NCI-H748 treated with DMSO at 0.1 percent for 48 hours (cell line): ENCODE data around the gene DNAJC21.
"Not testable (repeated sequence)": the region's sequence is repeated elsewhere in the genome, so short reads cannot be mapped to it uniquely, and the experiment has no call there.

ENCODE experiments used
- DNase-seq: peaks from one replicate; lab custom pipeline; 2025; lab: John Stamatoyannopoulos, UW

The DNAJC21 gene

DNA sequence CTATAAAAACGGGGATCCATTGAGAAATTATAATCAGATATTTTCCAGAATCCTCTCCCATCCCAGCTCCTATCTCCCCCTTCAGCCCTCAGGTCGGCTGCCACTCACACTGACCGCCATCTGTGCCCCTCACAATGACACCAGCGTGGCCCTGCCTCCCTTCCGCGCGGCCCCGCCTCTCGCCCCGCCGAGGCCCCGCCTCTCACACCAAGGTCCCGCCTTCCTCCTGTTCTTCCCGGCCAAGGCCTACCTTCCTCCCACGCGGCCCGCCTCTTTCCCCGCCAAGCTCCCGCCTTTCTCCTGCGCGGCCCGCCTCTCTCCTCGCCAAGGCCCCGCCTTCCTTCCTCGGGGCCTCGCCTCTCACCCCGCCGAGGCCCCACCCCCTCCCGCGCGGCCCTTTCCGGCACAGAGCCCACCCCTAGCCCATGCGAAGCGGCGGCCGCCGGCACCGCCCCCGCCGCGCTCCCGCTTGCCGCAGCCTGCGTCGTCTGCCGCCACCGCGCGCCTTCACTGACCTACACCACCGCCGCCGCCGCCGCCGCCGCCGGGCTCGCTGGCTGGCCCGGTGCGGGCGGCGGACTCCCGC is at the start of gene DNAJC21:
TSS of gene DNAJC21 (plus strand) at position 426 of the 586 bp plus-strand sequence. CDS start 261 bp downstream, outside the sequence.
- DNase-seq = peak; percentile 100

DNA sequence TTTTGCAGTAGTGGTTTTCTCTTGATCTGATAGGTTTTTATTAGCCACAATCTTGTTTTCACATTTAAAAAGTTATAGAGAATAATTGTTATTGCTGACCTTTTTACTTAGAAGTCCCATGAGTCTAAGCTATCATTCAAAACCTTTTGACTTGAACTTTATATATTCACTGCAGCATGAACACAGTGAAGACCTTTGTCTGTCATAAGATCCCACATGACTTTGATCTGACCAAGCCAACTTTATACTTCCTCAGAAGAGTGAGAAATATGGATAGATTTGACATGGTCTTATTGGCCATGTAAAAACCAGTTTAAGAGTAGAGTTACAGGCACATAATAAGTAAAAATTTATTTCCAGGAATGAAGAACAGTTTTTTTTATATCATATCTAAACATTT is 48.1 kb upstream of the DNAJC21 start:
- no peak for DNase-seq

DNA sequence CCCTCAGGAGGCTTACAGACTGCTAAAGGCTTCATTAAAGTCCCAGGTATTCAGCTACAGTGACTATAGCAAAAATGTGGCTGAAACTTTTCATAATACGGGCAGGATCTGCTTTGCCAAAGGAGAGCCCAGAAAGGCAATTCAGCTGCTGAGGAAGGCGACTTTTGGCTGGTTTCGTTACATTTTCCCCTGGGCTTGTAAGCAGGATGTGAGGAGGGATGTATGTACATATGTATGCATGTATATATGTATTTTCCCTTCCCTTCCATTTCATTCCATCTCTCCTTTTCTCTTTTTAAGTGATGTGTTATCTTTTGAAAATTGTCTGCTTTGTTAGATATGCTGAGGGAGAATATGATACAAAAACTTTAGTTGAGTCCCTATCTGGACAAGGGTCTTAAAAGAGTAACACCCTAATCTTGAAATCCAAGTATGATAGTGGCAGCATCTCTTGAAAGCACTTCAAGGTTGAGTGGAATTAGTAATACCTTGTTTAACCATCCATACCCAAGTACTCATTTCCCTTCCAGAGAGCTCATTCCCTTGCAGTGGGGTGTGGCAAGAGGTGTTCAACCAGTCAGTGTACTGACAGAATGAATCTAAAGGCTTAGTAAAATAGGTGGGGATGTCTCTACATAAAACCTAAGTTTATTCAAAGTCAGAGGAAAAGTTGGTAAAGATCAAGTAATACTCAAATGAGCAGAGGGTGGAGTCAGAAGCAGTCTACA is 42.8 kb upstream of the DNAJC21 start:
- DNase-seq = no peak

DNA sequence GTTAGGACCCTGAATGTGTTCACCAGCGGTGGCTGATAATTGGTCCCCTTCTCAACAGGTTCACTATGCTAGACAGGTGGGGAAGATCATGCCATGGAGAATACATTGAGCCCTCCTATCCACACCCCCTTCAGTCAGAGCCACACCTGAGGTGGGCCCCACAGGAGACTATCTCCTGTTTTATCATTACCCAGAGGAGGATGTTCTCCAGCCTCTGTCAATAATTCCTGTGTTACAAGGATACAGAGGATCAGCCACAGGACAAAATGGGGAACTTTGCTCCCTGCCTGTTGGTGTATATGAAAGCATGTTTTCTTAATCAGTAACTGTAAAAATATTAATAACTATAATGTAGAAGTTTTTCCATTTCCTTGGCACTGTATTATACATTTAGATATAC is 40.0 kb upstream of the DNAJC21 start:
- no peak for DNase-seq

DNA sequence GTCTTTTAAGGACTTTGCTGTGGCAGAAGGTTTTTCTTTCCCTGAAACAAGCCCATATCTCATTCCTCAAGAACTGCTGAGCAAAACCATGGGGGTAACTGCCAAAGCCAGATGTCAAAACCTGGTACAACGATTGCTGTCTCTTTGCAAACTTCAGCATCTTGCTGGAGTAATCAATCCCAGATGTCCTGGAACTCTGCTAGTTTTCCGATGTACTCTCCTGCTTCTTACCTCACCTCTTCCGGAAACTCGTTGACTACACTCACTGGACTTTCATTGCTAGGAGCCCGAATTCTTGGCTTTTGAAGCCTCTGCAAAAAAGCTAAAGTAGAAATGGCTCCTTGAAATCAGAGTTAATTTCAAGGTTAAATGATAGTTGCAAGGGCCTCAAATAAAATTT is 37.4 kb upstream of the DNAJC21 start:
- no peak for DNase-seq

DNA sequence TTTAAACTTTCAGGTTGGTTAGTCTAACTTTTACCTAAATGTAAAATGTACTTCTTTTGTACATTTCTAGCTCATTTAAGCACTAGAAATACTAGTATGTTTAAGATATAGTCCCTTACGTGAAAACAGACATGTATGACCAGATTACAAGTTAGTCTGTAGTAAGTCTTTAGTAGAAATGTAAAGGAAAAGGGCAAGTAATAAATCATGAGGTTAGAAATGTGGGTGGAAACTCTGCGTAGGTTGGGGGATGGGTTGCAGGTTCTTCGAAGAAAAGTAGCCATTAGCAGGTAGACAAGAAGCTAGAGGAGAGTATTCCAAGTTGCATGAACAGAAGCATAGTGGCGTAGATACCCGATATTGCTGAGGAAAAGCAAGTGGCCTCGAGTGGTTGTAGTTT is 36.9 kb upstream of the DNAJC21 start:
- DNase-seq = no peak

DNA sequence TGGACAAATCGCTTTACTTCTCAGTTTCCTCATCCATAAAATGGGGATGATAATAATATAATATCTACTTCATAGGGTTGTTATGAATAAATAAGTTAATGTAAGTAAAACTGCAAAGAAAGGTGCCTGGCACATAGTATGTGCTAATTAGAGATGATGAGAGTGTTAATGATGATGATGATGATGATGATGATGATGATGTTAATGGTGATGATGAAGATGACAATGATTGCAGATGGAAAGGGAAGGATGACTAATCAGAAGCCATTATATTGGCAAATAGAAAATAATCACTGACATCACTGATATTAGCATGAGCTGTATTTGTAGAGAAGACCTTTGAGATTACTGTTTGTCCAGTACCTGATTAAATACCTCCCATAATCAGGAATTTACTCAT is 34.6 kb upstream of the DNAJC21 start:
- DNase-seq = no peak

DNA sequence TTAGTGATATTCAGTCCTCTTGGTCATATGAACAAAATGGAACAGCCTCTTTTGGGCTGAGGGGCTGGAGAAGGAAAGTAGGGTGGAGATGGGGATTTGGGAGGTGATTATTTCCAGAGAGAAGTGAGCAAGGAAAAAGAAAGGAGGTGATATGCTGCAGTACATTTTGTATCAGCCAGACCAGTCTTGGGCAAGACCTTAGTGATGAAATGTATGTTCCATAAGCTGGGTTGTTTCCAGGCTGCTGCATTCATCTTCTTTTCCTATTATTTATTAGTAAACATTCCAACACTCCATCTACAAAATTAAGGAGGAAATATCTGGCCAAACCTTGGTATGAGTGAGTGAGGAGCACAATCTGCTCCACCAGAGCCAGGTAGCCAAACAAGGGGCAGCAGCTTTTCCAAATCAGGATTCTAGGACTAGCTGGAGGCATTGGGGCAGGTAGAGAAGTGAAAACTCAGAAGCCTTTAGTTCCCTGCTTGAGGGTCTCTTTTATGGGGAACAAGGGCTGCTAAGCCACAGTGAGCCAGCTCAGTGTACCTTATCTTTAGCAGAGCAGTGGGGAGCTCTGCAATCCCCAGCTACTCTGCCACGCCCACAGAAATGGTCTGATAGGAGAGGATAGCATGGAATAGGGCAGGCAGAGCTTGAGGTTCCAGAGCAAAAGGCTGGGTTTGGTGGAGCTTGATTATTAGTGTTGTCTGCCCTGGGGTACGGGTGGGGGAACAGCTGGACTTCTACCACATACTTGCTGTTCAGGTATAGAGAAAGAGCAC is 33.5 kb upstream of the DNAJC21 start:
- DNase-seq = no peak

DNA sequence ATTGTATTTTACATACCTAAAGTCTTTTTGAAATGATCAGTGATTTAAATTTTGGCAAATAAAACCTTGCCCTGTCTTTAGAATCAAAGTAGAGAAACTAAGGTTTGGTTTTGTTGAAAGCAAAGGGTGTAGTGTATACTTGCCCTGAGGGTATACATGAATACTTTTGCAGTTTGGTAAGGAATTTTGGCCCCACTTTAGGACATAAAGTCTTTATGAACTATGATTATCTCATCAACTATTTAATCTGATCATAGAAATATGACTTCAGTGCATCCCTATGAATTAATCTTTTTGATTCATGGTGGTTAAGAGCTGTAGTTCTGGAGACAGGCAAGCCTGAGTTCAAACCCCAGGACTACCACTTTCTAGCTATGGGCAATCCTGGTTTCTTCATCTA is 31.7 kb upstream of the DNAJC21 start:
- DNase-seq = no peak

DNA sequence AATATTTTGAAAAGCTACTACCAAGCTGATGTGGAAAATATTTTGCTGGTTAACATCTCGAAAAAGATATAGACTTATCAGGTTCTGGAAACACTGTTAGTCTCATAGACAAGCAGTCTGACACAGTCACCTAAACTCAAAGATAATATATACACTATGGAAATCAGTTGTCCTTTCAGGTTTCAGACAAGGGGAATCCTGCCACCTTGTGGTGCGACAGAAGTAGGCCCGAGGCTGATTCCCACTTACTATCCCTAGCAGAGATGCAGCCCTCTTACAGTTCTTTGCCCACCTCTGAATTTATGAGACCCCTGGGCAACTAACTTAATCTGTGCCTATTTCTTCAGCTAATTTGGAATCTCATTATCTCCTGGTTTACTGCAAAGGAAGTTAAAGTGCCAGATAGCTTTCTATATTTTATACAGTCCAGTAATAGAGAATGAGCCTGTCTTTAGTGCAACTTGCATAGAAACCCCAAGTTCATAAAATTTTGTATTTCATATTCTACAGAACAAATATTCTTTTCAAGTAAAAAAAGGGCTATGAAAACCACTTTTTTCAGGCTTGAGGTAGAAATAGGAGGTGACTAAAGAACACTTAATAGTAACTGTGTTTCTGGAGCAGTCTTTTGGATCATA is 31.0 kb upstream of the DNAJC21 start:
- DNase-seq = peak; percentile 93

DNA sequence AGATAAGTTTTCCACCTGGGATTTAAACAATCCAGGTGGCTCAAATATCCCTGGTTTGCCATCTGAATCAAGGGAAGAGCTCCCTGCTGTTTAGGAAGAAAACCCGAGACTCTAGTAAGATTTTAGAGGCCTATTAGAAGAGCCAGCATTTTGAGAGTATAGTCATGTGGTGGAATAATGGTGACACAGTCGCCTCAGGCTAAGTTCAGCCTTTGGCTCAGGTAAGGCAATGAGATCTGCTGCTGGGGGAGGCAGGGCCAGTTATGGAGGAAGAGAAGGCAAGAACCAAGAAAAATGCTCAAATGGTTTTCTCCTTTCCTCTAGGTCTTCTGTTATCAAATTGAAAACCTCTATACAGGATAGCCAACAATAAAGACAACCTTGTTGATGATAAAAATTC is 30.3 kb upstream of the DNAJC21 start:
- no peak for DNase-seq

DNA sequence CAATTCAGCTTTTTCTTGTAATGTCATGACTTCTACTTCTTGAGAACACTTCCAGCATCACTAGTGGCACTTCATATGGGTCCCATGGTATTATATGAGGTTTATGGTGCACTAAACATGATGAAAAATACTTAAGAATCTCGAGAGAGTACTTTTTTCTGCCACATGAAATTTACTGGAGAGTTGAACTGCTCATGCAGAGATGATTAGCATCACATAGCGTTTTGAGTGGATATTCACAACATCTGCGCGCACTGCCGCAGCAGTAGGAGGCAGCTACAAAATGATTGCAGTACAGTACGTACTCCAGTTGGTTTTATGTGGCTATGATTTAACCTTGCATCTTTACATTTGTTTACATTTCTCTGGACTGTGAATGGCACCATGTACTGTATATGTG is 28.7 kb upstream of the DNAJC21 start:
- no peak for DNase-seq

DNA sequence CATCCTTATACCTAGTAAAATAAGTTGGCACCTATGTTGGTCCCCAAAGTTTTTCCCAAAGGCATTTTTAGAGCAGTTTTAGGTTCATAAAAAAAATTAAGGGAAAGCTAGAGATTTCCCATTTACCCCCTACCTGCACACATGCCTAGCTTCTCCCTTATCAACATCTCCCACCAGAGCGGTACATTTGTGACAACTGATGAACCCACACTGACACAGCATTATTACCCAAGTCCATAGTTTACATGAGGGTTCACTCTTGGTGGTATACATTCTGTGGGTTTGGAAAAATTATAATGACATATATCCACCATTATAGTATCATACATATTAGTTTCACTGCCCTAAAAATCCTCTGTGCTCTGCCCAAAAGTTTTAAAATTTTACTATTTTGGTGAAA is 26.1 kb upstream of the DNAJC21 start:
- no peak for DNase-seq

DNA sequence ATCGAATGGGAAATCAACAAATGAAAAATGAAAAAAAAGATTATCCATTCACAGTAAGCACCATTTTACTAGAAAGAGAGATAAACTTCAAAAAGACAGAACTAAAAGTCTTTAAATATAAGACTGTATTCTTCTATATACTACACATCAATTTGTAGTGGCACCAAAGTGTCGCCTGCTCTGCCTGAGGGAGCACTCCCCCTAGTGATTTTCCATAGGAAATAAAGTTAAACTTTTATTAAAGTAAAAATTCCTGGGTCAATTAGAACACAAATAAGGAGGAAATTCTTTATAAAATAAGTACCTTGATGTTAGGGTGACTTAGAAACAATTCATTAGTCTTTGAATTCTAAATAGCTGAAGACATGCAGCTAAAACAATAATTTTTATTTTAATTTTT is 23.8 kb upstream of the DNAJC21 start:
- no peak for DNase-seq

DNA sequence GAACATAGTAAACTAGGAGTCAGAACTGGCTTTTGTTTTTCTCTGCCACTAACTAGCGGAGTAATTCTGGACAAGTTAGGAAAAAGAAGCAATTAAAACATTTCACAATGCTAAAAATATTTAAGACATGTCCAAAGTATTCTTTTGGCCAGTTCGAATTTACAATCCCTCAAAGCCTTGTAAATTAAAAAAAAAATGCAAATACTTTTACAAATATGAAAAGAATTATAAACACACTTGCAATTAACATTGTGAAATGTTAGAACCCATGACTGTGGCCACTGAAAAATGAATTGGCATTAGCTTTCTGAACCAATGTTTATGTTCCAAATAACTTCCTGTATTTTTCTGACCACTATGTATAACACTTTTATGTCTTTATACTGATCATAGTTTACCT is 16.3 kb upstream of the DNAJC21 start:
- DNase-seq = no peak

DNA sequence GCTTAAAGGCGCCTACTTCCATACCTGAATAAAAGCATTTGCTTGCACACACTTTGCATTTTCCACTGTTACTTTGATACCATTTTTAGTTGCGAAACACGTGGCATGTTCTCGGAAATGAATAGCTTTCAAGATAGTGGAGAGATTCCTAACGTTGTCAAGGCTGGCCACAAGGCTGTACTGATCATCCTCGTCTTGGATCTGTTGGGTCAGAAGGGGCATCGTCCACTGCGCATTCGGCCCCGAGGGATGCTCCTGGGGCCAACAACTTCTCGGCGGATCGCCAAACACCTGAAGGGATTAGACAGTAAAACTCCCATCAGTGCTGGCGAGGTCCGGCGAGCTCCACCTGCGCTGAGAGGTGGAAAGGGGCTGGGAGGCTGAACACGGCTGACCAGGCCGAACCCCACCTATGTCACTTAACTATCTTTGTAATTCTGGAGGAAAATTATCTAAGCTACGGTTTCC is 14.7 kb upstream of the DNAJC21 start:
- no peak for DNase-seq

DNA sequence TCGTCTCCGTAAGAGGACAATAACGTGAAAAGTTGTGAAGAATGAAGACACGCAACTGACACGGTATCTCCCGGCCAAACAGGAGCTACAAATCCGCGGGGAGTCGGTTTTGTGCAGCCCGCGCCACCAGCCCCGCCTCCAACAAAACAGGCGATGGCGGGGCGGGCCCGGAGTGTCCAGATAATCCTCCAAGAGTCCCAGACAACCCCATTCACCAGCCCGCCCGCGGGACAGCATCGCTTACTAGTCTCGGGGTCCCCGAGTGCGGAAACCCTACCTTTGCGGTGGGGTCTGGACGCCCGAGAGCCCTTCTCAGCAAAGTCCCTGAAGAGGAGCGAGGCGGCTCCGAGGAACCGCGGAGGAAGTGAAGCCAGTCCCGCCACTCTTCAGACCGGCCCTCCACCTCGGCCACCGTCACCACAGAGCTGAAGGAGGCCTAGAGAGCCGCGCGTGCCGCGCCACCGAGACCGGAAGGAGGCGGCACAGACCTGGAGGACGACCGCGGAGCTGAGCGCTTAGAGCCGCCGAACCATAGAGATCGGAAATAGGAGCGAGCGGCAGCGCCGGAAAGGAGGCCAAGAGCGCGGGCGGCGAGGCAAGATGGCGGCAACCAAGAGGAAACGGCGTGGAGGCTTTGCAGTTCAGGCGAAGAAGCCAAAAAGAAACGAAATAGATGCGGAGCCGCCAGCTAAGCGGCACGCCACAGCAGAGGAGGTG is 14.1 kb upstream of the DNAJC21 start, which contains the start of the genes BRIX1 and RAD1:
TSS of gene BRIX1 (plus strand) at position 573 of the 717 bp plus-strand sequence. CDS start at position 601, 28 bp downstream.
TSS of gene RAD1 (minus strand) at position 366 of the 717 bp plus-strand sequence. CDS start 612 bp downstream, outside the sequence.
- peak; percentile 100 for DNase-seq

DNA sequence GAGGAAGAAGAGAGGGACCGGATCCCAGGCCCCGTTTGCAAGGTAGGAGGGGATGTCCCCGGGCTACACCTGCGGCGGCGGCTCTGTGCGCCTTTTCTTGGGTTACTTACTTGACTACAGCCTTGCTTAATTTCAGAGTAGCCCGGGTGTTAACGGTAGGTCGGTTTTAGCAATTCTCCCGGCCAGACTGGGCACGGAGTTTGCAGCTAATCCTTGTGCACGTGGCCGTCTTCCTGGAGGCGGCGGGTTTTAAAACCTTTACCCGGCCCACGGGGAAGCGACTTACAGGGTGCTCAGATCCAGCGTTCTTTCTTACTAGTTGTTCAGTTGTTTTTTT is 13.5 kb upstream of the DNAJC21 start:
- DNase-seq = no peak

DNA sequence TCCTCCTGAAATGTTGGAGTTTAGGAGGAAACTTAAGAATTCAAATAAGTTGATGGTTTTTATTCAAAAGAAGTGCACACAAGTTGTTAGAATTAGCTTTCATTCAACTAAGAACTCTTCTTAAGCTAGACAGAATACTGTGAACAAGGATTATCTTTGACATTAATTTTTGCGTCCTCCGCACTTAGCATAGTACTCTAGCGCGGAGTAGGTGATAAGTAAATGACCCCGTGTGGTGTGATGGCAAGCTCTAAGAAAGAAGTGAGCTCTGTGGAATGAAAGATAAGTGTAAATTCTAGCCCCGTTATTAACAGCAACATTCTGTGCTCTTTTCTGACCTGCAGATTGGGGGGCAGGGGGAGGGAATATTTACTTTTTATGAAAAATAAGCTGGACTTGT is 12.8 kb upstream of the DNAJC21 start:
- no peak for DNase-seq

DNA sequence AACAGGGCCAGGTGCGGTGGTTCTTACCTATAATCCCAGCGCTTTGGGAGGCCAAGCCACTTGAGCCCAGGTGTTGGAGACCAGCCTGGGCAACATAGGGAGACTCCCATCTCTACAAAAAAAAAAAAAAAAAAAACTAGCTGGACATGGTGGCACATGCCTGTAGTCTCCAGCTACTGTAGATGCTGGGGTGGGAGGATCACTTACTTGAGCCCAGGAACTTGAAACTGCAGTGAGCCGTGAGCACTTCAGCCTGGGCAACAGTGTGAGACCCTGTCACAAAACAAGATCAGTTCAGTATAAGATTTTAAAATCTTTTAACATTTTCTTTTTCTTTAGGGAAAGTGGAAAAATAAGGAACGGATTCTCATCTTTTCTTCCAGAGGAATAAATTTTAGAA is 11.3 kb upstream of the DNAJC21 start:
- DNase-seq = no peak

DNA sequence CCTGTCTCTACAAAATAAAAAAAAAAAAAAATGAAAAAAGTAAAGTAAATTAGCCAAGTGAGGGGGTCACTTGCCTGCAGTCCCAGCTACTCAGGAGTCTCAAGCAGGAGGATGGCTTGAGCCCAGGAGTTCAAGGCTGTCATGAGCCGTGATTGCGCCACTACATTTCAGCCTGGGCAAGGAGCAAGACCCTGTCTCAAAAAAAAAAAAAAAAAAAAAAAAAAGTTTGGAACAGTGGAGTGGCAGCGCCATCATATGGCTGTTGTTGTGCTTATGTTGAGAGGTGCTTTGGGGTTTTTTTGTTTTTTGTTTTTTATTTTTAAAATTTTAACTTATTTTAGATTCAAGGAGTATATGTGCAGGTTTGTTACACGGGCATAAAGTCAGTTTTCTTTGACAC is 10.3 kb upstream of the DNAJC21 start:
- no peak for DNase-seq

DNA sequence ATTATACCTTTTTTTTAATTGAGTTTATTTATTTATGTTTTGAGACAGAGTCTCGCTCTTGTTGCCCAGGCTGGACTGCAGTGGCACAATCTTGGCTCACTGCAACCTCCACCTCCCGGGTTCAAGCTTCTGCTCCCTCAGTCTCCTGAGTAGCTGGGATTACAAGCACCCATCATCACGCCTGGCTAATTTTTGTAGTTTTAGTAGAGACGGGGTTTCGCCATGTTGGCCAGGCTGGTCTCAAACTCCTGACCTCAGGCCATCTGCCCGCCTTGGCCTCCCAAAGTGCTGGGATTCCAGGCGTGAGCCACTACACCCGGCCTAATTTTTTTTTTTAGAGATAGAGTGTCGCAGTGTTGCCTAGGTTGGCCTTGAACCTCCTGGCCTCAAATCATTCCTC is 6.1 kb upstream of the DNAJC21 start:
- not testable (repeated sequence) for DNase-seq
